HG02884 (cell line): ENCODE data around the gene TMEM198.

ENCODE experiments used
- ATAC-seq: cut with Tn5 transposase; IDR thresholded peaks from one replicate; pipeline ENCODE4 v1.9.1; 2021; ENCODE audit warnings: mild to moderate bottlenecking, moderate library complexity; ENCODE audit not compliant: unreplicated experiment

TMEM198 gene

DNA sequence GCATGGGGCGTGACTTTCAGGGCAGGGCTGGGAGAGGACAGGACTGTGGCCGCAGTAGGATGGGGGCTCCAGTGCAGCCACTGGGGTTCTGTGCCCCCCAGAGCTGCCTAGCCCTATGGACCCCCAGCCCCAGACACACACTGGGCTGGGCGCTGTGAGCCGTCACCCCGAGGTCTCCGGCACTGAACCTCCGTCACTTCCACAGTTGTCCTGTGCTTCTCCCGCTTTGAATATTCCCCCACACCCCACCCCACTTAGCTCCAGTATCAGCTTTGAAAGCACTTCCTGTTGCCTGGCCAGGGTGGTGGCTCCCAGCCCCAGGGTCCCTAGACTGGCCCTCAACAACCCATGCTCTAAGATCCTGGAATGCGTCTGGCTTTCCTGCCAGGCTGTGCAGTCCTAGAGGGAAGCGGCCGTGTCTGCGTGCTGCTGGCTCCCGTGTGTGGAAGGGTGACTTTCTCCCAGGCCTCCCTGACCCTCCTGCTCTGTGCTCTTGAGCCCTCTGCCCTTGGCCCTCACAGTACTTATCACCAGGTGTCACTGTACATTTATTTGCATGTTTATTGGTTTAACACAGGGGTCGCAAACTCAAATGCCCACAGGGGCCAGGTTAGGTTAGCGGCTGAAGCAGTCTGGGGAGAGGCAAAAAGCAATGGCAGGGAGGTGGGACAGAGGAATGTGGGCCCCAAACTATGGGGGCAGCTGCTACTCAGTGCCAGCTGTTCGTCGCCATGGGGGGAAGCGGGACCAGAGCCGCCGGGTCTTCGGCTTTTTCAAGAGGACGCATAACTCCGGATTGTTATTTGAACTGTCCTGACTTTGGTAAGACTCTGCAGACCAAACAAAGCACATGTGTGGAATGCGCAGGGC is 17.6 kb downstream of the TMEM198 start:
- no peak for ATAC-seq

DNA sequence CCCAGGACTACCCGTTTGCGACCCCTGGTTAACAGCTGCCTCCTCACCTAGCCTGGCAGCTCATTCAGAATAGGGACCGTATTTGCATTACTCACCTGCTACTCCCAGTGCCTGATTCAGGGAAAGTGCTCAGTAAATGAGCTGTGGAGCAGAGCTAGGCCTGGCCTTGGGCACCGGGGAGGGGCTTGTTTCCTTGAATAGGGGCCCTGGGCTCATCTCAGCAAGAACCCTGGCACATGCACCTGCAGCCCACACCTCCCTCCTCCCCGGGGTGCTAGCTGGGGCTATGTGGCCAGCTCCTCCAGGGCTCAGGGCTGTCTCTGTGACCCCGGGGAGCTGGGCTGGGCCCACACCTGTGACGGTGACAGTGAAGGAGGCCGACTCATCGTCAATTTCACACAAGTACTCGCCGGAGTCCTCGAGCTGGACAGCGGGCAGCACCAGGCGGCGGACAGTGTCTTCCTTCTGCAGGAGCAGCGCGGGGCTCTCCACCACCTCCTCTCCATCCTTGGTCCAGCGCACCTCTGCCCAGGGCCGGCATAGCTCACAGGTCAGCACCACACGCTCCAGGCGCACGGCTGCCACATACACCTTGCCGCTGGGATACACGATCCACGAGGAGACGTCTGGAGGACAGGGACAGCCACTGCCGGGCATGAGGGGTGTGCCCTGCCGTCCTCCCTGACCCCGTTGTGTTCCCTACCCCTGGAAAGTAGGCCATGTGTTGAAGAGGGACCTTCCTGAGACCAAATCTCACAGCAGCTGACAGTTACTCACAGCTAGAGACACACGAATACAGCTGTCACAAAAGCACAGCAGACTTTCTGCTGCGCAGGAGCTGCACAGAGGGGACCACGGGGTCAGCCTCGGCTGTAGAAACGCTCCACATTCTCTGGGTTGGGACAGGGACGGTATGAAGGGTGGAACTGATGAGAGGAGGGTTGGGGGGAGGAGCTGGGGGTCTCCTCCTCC is 18.5 kb downstream of the TMEM198 start:
- ATAC-seq: no peak

DNA sequence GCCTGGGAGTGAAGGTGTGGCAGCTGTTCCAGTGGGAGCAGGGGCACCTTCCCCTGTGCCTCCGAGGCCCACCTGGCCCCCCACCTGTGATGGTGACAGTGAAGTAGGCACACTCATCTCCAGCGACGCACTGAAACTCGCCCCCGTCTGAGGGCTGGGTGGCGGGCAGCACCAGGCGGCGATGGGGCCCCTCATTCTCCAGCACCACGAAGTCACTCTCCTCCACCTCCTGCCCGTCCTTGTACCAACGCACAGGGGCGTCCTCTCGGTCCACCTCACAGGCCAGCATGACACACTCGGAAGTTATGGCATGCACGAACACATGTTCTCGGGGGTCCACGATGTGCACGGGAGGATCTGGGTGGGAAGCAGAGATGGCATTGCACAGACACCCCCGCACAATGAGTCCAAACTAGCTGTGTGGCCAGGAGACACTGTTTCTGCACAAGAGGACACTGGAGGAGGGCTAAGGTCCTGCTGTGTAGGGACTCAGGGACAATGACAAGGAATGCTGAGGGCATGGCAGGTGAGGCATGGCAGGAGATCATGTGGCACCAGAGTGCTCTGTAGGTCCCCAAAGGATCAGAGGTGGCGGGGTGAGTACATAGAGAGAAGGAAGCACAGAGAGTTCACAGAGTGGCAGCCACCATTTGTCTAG is 19.6 kb downstream of the TMEM198 start:
- no peak for ATAC-seq

DNA sequence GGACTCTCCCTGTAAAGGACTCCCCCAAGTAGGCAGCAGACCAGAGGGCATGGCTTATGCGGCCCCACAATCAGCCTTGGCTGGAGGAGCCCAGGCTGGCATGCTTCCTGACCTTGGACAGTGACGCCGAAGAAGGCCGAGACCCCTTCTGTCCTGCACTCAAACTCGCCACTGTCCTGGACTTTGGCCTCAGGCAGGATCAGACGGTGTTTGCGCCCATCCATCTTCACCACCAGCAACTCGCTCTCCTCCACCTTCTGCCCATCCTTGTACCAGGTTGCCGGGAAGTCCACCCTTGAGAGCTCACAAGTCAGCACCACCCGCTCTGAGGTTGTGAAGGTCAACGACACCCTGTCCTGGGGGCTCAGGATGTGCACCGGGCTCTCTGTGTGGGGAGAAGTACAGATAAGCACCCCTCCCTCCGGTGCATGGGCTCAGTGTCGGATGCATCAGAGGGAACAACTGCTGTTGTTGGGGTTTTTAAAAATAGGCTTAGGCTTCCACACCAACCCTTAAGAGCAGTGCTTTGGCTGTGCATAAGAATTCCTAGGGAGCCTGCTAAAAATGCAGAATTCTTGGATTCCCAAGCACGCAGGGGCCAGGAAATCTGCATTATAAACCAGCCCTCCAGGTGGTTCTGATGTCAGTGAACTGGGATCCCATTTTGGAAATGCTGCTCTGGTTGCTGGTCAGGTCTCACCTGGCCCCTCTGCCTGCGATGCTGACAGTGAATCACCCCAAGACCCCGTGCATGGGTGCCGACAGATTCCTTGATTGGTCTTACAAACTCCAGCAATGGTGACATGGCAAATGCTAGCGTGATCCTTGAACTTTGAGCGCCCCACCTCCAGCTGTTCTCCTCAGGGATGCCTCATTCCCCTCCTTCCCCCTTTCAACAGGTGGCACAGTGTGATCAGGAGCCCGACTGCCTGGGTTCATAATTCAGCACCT is 21.6 kb downstream of the TMEM198 start:
- no peak for ATAC-seq

DNA sequence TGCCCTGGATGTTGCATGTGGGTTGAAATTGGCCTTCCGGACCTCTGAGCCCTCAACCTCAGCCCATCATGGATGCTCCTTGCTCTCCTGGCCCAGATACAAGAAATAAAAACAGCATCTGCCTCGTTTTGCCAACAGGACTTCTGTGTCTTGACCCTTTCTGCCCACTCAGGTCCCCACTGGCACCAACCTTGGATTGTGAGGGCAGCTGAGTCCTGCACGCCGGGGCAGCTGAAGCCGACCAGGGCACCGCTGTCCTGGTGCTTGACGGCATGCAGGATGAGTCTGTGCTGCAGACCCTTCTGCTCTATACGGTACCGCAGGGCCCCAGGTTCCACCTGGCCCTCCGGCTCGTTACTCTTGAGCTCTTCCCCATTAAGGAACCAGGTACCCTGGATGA is 22.8 kb downstream of the TMEM198 start:
- ATAC-seq: no peak

DNA sequence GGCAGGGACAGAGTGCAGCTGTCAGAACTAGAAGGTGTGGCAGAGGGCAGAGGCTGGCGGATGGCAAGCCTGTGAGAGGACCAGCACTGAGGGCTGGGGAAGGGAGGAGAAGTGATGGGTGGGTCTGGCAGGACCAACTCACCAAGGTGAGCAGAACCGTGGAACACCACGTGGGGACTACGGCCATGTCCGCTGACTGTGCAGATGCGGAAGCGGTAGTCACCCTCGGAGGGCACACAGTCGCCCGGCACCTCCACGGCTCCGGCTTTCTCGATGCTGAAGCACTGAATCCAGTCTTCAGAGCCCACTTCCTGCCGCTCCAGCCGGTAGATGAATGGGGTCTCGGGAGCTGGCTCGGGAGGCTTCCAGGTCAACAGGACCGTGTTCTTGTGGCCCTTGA is 23.3 kb downstream of the TMEM198 start:
- ATAC-seq: no peak

DNA sequence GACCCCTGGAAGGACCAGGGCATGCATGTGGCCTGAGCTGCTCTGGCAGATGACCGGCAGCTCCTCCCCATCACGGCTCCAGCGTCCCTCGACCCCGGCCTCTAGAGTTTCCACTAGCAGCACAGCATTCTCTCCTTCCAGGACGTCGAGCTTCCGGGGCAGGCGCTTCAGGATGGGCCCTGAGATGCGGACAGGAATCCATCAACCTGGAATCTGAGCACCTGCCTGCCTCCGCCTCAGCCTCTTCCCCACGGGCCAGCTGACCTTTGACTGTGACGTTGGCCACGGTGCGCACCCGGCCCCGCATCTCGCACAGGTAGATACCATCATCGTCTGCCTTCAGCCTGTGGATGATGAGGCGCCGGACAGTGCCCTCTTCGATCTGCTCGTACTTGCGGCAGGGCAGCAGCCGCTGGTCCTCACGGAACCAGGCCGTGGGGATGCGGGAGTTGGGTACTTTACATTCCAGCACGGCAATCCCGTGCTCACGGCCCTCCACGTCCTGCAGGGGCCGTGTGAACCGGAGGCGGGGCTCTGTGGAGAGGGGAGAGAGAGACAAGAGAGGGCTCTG is 24.0 kb downstream of the TMEM198 start:
- ATAC-seq: no peak

DNA sequence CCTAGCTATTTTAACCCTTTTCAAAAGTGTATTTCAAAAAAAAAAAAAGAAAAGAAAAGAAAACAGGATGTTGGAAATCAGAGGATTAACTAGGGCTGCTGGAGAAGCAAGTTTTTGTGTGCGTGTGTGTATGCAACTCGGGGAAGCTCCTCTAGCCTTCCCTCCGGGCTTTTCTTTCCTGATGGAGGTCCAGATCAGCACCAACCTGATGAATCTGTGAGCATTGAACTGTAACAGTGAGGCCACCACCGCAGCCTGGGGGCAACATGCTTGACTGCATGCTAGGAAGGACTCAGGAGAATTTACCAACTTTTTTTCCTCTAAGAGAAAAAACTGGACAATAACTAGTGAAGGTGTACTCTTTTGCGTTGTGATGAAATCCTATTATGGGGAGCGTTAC is 25.2 kb downstream of the TMEM198 start:
- no peak for ATAC-seq

DNA sequence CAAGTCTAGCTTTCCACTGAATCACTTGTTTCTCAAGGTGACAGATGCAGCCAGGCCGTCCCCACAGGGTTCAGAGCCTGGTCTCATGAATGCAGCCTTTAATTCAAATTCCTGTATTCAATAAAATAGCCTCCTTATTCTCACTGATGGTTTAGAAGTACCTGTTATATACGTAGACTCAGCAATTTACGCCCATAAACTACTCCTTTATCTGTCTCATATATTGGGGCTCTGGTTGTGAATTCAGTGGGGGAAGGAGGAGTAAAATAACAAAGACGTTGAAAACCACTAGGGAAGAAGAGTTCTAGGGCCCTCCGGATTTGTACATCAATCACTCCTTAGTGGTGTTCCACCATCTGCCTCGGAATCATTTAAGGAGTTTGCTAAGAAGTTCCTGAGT is 25.8 kb downstream of the TMEM198 start:
- no peak for ATAC-seq

DNA sequence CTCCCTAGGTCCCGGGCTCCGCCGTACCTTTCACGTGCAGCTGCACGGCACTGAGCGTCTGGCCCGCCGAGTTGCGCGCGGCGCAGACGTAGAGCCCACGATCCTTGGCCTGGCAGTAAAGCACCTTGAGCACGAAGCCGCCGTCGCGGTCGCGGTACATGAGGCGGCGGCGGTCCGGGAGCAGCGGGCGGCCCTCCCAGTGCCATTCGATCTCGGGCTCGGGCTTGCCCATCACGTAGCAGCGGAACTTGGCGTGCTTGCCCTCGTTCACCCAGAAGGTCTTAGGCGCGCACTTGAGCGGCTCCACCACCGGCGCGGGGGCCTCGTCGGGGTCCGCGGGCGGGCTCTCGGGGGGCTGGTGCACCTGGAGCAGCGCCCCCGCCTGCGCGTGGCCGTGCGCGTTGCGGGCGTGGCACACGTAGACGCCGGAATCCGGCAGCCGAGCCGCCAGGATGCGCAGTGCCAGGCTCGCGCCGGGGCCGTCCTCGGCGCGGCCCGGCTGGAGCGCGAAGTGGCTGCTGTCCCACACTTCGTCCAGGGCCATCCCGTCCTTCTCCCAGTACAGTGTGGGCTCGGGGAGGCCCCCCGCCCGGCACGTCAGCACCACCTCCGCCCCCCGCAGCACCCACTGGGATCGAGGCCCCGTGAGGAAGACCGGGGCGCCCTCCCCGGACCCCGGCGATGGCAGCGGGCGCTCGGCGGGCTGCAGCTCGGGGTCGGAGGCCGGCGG is 26.5 kb downstream of the TMEM198 start:
- ATAC-seq: no peak

DNA sequence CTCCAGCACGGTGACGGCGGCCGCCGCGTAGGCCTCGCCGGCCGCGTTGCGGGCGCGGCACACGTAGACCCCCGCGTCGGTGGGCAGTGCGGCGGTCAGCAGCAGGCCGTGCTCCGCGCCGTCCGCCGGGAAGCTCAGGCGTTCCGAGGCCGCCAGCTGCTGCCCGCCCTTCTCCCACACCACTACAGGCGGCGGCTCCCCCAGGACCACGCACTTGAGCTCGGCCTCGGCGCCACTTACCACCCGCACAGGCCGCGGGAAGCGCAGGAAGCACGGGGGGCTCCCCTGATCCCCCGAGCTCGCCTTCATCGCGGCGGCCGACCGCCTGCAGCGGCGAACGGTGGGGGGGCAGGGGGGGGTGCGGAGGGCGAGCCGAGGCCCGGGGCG is 27.1 kb downstream of the TMEM198 start:
- no peak for ATAC-seq

DNA sequence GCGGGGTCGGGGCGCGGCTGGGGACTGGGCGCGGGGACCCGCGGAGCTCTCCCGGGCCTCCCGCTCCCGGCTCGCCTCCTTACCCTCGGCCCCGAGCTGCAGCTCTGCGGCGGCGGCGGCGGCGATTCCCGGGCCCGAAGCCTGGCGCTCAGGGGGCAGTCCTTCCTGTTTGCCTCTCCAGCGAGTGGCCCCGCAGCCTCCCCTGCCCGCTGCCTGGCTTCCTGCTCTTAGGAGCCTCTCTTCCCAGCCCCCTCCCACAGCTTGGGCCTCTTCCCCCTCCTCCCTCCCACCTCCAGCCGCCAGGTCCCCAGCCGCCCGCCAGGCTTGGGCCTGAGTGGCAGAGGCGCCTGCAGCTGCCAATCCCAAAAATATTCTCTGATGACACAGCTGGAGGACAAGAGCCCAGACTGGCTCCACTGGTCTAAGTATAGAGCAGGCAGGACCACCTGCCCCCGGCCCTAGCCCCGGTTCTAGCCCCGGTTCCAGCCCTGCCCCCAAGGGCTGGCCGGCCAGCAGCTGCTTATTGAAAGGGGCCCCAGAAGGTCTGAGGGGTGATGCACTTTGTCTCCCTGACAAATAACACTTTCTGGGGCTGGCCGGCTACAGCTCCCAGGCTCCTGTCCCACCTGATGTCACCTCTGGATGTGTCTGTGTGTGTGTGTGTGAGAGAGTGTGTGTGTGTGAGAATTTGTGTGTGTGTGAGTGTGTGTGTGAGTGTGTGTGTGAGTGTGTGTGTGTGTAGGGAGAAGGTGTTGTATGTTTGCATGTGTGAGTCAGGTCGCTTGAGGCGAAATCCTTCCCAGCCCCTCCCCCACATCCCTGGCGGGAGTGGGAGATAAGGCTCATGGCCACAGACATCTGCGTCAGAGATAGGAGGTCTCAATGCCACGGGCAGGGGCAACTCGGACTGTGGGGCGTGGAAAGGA is 27.7 kb downstream of the TMEM198 start, which contains the start of gene OBSL1:
Gene OBSL1, minus strand, starts transcription at position 229 of the 926 bp plus-strand sequence. CDS start 307 bp downstream, outside the sequence.
- ATAC-seq: no peak

DNA sequence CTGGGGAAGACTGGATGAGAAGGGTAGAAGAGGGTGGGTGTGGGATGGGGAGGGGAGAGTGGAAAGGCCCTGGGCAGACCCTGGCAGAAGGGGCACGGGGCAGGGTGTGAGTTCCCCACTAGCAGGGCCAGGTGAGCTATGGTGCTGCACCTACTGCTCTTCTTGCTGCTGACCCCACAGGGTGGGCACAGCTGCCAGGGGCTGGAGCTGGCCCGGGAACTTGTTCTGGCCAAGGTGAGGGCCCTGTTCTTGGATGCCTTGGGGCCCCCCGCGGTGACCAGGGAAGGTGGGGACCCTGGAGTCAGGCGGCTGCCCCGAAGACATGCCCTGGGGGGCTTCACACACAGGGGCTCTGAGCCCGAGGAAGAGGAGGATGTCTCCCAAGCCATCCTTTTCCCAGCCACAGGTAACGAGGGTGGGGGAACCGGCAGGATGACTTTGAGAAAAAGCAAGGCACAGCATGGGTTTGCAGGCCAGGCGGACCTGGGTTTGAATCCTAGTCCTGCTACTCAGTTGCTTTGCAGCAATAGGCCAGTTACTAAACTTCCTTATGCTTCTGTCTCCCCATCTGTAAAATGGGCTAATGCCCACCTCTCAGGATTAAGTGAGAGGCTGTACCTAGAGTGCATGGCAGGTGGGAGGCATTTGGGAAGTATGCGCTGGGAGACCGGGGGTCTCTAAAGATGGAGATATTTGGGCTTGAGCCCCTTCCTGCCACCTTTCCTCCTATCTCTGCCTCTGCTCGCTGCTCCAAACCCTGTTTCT is 28.6 kb downstream of the TMEM198 start, which contains the start of gene INHA:
Gene INHA, plus strand, starts transcription at position 74 of the 765 bp plus-strand sequence. Its CDS starts 65 bp downstream, at position 139.
- no peak for ATAC-seq

DNA sequence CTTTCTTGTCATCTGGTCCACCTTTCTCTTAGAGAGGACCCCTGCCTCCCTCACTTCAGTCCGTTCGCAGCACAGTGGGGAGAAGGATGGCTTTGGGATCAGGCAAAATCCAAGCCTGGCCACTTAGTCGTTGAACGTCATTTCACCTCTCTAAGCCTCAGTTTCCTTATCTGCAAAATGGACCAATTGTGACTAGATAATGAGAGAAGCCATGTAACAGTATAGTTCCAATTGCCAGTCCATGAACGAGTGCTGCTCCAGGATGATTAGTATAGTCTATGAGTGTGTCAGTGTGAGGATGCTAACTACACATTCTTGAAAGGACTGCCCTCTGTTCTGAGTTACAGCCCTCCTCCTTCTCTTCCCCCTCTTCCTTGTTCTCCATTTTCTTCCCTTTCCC is 29.3 kb downstream of the TMEM198 start:
- ATAC-seq: no peak

DNA sequence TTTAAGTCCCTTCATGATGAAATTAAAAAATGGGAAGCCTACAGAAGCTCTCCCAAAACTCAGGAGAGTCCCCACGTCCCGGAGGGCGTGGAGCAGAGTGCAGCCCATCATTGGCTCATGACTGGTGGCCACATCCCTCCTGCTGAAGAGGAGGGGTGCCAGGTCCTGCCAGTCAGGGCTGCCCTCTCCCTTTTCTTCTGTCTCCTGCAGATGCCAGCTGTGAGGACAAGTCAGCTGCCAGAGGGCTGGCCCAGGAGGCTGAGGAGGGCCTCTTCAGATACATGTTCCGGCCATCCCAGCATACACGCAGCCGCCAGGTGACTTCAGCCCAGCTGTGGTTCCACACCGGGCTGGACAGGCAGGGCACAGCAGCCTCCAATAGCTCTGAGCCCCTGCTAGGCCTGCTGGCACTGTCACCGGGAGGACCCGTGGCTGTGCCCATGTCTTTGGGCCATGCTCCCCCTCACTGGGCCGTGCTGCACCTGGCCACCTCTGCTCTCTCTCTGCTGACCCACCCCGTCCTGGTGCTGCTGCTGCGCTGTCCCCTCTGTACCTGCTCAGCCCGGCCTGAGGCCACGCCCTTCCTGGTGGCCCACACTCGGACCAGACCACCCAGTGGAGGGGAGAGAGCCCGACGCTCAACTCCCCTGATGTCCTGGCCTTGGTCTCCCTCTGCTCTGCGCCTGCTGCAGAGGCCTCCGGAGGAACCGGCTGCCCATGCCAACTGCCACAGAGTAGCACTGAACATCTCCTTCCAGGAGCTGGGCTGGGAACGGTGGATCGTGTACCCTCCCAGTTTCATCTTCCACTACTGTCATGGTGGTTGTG is 30.9 kb downstream of the TMEM198 start:
- ATAC-seq: no peak
